ENCODE results near the gene SCRN1.

The SCRN1 gene

GRCh38 chr7:29922921-29923700 is 66.5 kb downstream of the SCRN1 start:
- no peak for TF ChIP-seq CREB1 (IDR thresholded peaks at IDR 0.05; ENCODE audit: low read depth)
- no peak for TF ChIP-seq TCF12 (IDR thresholded peaks at IDR 0.05; ENCODE audit: low read depth)
- TF ChIP-seq TAF1 (IDR thresholded peaks at IDR 0.05; ENCODE audit: low read depth): no peak

GRCh38 chr7:29921404-29922010 is 68.1 kb downstream of the SCRN1 start:
- TF ChIP-seq YY1 (IDR thresholded peaks at IDR 0.05; ENCODE audit: low read depth): no peak
- TF ChIP-seq RAD21 (IDR thresholded peaks at IDR 0.05; ENCODE audit: low read depth): peak; percentile 90

GRCh38 chr7:29920491-29920890 is 69.1 kb downstream of the SCRN1 start:
- TF ChIP-seq TCF12 (IDR thresholded peaks at IDR 0.05; ENCODE audit: low read depth) (no peak), USF1 (IDR thresholded peaks at IDR 0.05) (no peak), TAF1 (IDR thresholded peaks at IDR 0.05; ENCODE audit: low read depth) (no peak), CEBPB (IDR thresholded peaks at IDR 0.05) (no peak), MAX (IDR thresholded peaks at IDR 0.05) (no peak), TEAD4 (IDR thresholded peaks at IDR 0.05) (no peak), RAD21 (IDR thresholded peaks at IDR 0.05; ENCODE audit: low read depth) (no peak), EGR1 (IDR thresholded peaks at IDR 0.05) (no peak), ZBTB7A (IDR thresholded peaks at IDR 0.05; ENCODE audit: low read depth) (no peak), CREB1 (IDR thresholded peaks at IDR 0.05; ENCODE audit: low read depth) (no peak), REST (IDR thresholded peaks at IDR 0.05; ENCODE audit: low read depth) (no peak), NFIC (IDR thresholded peaks at IDR 0.05) (no peak)

- TF ChIP-seq CREB1 (IDR thresholded peaks at IDR 0.05; ENCODE audit: low read depth) (no peak), NFIC (IDR thresholded peaks at IDR 0.05) (no peak), TEAD4 (IDR thresholded peaks at IDR 0.05) (no peak), TCF12 (IDR thresholded peaks at IDR 0.05; ENCODE audit: low read depth) (no peak), YY1 (IDR thresholded peaks at IDR 0.05; ENCODE audit: low read depth) (no peak), RAD21 (IDR thresholded peaks at IDR 0.05; ENCODE audit: low read depth) (no peak), USF1 (IDR thresholded peaks at IDR 0.05) (no peak), ZBTB7A (IDR thresholded peaks at IDR 0.05; ENCODE audit: low read depth) (no peak), MAX (IDR thresholded peaks at IDR 0.05) (no peak), EGR1 (IDR thresholded peaks at IDR 0.05) (no peak), FOXM1 (IDR thresholded peaks at IDR 0.05; ENCODE audit: borderline replicate concordance, low read depth) (no peak), EP300 (IDR thresholded peaks at IDR 0.05; ENCODE audit: borderline replicate concordance) (no peak), REST (IDR thresholded peaks at IDR 0.05; ENCODE audit: low read depth) (no peak), CEBPB (IDR thresholded peaks at IDR 0.05) (no peak), TAF1 (IDR thresholded peaks at IDR 0.05; ENCODE audit: low read depth) (no peak)
These were observed 69.8 kb downstream of the SCRN1 start for GRCh38 chr7:29919790-29920189.

- TF ChIP-seq CEBPB (IDR thresholded peaks at IDR 0.05) (no peak), REST (IDR thresholded peaks at IDR 0.05; ENCODE audit: low read depth) (no peak), YY1 (IDR thresholded peaks at IDR 0.05; ENCODE audit: low read depth) (no peak), EGR1 (IDR thresholded peaks at IDR 0.05) (no peak), TCF12 (IDR thresholded peaks at IDR 0.05; ENCODE audit: low read depth) (no peak), RAD21 (IDR thresholded peaks at IDR 0.05; ENCODE audit: low read depth) (no peak), CREB1 (IDR thresholded peaks at IDR 0.05; ENCODE audit: low read depth) (no peak), TEAD4 (IDR thresholded peaks at IDR 0.05) (no peak), USF1 (IDR thresholded peaks at IDR 0.05) (no peak), MAX (IDR thresholded peaks at IDR 0.05) (no peak), NFIC (IDR thresholded peaks at IDR 0.05) (no peak), EP300 (IDR thresholded peaks at IDR 0.05; ENCODE audit: borderline replicate concordance) (no peak), ZBTB7A (IDR thresholded peaks at IDR 0.05; ENCODE audit: low read depth) (no peak)
These were observed 70.8 kb downstream of the SCRN1 start for GRCh38 chr7:29918850-29919249.

Data from Ishikawa (cell line).